SU-DHL-6 (cell line): ENCODE results near the gene TRMT1L.

ENCODE experiments used
- EZH2phosphoT487 ChIP-seq: fragments of 200-600 bp; sonication (generic), shearing (Covaris generic); conservative IDR thresholded peaks from 2 replicates; pipeline ENCODE4 v1.6.1; 2018; ENCODE audit warnings: mild to moderate bottlenecking, antibody characterized with exemption, low read length, moderate library complexity, mixed read lengths
- TF ChIP-seq, protein P1 (sequence below): fragments of 200-600 bp; sonication (generic); IDR thresholded peaks from one replicate; pipeline ENCODE4 v1.5.1; 2017; ENCODE audit warnings: antibody characterized with exemption, mild to moderate bottlenecking, low read length, moderate library complexity; ENCODE audit not compliant: insufficient read depth, poor library complexity, severe bottlenecking

DNA sequence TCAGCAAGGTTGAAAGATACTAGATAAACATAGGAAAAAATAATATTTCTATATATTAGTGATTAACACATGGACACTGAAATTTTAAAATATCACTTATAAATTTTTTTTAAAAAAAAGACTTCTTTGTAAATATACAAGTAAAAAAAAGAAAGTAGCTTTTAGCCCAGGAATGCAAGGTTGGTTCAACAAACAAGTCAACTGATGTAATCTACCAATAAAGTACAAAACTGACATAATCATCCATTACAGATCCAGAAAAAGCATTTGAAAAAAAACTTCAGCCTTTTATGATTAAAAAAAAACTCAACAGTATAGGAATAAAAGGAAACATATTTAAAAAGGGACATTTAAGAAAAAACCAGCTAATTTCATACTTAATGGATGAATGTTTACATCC is 48.4 kb downstream of the TRMT1L start:
- TF ChIP-seq, protein P1, sequence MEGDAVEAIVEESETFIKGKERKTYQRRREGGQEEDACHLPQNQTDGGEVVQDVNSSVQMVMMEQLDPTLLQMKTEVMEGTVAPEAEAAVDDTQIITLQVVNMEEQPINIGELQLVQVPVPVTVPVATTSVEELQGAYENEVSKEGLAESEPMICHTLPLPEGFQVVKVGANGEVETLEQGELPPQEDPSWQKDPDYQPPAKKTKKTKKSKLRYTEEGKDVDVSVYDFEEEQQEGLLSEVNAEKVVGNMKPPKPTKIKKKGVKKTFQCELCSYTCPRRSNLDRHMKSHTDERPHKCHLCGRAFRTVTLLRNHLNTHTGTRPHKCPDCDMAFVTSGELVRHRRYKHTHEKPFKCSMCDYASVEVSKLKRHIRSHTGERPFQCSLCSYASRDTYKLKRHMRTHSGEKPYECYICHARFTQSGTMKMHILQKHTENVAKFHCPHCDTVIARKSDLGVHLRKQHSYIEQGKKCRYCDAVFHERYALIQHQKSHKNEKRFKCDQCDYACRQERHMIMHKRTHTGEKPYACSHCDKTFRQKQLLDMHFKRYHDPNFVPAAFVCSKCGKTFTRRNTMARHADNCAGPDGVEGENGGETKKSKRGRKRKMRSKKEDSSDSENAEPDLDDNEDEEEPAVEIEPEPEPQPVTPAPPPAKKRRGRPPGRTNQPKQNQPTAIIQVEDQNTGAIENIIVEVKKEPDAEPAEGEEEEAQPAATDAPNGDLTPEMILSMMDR: no peak
- no peak for TF ChIP-seq EZH2phosphoT487
